NCI-H226 (cell line): ENCODE data around the gene NLGN1.

Source experiments
- DNase-seq: peaks from one replicate; pipeline ENCODE4 v3.0.0-alpha.2; 2015

The NLGN1 gene

DNA sequence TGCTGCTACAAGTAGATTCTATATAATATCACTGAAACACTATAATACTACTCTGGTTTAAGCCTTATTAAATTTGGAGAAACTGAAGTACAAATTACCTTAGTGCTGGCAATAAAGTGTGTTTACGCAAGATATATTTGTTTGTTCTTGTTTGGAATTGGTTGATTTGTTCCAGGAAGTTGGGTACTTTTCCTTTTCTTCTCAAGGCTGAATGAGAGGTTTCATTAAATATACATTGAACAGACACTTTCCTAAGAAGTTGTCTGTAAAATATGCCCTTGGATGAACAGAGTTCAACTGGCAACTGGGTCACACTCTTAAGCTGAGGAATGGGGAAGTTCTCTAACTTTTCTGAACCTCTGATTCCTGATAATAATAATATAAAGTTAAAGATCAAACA is 919.5 kb downstream of the NLGN1 start:
- no peak for DNase-seq

DNA sequence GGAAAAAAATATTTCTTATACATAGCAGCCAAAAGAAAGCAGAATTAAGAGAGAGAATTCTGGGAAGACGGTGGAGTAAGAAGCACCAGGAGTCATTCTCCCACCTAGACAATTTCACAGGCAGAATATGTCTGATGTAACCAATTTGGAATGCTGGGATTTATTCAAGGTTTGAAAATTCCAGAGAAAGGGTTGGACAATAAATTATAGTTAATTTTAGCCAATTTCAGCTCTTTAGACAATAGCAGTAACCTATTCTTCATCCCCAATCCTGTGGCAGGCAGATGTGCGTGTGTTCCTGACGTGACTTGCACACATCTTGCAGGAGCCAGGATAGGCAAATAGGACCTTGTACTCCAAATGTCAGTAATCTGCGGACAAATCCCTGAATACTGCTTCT is 920.6 kb downstream of the NLGN1 start:
- DNase-seq, result no peak

DNA sequence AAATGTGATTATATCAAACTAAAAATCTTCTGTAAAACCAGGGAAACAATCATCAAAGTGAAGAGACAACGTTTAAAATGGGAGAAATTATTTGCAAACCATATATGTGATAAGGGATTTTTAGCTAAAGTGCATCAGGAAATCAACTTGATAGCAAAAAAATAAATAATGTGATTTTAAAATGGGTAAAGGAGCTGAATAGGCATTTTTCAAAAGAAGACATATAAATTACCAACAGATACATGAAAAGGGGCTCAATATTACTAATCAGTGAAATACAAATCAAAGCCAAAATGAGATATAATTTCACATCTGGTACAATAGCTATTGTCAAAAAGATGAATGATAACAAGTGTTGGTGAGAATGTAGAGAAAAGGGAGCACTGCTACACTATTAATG is 924.0 kb downstream of the NLGN1 start:
- DNase-seq, result no peak

DNA sequence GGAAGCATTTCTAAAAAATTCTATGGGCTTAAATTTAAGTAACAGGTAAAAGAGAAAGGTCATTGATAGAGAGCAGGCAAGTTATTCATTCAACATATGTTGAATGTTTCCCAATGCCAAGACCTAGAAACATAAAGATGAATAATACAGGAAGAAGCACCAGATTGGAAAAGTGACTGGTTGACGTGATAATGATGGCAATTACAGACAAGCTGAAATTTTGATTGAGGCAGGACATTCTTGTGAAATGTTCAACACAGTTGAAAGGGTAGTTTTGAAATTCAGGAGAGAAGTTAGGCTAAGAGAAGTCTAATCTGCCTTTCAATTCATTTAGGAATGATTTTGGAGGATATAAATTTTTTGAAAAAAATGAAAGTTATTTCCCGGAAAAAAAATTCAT is 925.2 kb downstream of the NLGN1 start:
- DNase-seq, result no peak

DNA sequence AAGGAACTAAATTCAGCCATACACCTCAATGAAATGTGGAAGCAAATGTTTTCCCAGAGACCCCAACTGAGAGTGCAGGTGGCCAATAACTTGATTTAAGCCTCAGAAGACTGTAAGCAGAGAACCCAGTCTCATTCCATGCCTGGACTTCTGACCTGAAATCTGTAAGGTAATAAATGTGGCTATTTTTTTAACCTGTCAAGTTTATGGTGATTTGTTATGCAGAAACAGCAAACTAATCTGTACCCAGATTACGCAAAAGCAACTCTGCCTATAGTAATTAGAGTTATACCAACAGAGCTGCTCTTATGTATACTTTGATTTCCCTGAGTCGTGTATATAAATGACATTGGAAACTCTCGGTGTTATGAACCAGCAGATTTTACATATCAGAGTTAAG is 927.6 kb downstream of the NLGN1 start:
- no peak for DNase-seq

DNA sequence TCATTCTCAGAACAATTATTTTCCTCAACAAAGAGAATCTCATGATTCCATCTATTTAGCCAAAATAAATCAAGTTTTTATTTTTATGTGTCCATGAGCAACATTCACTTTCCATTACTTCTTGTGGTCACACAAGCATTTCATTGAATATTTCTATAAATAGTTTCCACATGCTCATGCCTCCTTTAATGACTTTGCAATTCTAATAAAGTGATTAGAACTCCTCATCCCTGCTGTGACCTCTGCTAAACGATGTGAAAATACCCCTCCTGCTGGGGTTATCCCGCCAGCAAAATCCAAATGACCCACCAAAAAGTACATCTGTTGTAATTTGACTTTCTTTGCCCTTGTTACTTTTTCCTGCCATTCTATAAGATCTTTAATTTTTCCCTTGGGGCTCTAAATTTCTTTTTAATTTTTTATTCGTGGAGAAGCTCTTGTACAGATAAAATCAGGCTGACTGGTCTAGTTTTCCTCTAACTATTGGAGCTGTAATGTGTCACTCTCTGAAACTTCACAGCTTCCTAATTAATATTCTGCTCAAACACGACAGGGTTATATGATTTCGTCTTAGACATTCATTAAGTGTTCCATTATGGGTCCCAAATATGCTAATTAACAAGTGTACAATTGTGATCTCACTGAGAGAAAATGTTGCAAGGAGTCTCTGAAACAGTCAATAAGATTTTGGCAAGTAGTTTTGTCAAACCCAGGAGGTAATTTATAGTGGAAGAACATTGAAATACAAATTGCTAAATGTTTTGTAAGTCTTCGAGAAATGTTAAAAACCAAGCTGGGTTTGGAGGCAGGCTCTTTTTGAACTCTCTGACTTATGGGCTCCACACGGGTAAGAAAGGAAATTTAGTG is 928.5 kb downstream of the NLGN1 start:
- DNase-seq, result no peak

DNA sequence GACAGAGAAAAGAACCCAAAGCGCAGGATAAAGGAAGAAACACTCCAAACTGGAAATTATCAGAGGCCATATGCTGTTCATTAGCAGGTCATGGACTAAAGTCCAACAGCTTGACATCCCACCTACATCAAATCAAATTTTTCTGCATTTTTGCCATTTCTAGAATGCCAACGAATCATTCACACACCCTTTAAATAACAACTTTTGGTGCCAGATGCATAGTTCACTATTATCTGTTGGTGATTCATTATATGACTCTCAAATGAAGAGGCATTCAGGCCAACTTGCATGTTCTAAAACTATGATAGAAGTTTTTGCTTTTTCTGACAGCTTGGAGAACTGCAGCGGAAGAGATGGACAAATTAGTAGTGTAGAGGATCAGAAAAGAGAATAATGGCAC is 931.8 kb downstream of the NLGN1 start:
- peak; percentile 88 for DNase-seq

DNA sequence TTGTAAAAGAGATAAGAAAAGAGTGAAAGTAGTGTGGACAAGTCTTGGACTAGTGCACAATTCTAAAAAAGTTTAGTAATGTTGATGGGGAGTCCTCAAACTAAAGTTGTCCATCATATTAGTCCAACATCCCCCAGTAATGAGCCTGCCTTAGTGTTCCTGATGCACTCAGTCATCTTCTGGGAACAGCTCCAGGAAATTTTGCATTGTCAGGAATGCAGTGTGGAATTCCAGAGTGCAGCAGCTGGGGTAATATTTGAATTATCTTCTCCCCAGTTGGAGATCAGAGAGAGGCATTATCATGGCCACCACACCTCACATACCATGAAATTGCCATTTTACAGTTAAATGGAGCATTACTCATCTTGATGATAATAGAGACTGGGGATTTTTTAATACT is 932.8 kb downstream of the NLGN1 start:
- DNase-seq, result peak; percentile 99

DNA sequence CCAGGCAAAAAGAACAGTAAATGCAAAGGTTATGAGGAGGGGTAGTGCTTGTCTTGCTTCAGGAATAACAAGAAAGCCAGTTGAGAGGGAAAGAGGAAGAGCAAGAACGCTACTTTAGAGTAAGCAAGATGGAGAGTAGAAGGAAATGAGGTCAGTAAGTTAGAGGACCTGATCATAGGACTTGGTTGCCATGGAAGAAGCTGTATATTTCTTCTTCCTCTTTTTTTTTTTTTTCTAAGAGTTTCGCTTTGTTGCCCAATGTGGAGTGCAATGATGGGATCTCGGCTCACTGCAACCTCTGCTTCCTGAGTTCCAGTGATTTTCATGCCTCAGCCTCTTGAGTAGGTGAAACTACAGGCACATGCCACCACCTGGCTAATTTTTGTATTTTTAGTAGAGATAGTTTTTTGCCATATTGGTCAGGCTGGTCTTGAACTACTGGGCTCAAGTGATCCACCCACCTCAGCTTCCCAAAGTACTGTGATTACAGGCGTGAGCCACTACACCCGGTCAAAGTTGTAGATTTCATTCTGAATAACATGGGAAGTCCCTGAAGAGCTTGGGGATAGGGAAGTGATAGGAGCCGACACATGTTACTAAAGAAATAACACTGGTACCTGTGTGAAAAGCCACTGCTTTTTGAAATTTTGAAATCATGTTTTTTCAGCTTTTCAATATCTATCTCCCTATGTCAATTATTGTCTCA is 933.7 kb downstream of the NLGN1 start:
- DNase-seq, result no peak

DNA sequence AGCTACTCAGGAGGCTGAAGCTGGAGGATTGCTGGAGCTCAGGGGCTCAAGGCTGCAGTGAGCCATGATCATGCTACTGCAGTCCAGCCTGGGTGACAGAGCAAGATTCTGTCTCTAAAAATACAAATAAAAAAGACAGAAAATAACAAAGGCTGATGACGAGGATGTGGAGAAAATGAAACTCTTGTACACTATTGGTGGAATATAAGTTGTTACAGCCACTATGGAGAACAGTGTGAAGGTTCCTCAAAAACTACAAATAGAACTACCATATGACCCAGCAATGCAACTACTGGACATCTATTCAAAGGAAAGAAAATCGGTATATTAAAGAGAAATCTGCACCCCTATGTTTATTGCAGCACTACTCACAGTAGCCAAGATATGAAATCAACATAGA is 934.8 kb downstream of the NLGN1 start:
- no peak for DNase-seq

DNA sequence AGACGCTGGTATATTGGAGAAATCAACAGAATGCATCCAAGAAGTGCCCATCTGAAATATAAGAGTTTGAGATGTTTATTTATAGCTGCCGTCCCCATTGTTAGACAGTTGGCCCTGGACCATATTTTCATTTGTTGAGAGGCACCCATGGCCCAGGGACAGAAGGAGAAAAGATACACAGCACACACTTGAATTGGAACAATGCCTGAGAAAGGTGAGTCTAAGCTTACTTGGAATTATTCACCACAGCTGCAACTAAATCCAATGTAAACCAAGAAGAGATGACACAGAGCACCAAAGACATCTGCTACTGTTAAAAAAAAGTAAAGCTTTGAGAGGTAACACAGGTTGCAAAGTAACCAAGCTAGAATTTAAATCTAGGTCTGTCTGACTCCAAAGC is 936.1 kb downstream of the NLGN1 start:
- no peak for DNase-seq

DNA sequence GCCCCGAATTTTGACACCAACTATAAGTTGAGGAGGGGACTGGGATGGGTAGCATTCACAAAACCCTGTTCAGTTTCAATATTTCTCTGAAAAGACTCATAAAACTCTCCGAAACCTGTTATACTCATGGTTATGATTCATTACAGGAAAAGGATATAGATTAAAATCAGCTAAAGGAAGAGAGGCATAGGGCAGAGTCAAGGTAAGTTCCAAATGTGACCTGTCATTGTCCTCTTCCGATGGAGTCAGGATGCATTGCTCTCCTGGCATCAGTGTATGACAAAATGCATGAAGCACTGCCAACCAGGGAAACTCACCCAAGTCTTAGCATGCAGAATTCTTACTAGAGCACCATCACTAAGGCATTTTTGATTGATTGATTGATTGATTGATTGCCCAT is 936.6 kb downstream of the NLGN1 start:
- DNase-seq, result no peak

DNA sequence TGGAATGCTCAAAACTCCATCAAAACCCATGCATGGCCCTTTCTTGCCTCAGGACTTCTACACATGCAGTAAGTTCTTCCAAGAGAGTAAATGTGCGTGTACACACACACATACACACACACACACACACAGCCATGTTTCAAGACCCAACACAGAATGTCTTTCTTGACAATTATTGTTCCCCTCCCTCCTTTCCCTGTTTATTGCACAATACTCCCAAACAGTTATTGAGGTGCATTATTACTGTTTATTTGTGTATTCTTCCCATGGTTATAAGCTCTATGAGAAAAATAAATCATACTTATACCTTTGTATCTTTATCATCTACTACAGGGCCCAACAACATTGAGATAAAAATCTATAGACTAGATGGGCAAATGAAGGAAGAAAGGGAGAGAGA is 937.8 kb downstream of the NLGN1 start:
- DNase-seq, result no peak

DNA sequence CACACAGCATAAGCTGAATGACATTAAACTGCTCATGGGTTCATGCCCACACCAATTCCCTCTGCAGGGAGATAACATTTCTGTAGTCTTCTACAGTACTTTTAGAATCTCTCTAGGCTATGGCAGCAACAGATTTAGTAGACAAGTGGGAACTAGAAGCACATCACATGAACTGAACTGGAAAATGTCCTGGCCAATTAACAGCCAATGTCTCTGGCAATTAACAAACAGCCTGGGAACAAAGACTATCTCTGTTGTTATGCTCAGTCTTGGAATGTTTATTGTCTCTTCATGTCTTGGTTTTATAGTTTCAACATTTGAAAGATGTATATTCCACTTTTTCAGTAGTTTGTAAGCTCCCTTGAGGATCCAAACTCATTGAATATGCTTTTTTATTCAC is 938.4 kb downstream of the NLGN1 start:
- DNase-seq, result no peak
